Ectodermal cell (in vitro differentiated cells): ENCODE results near the gene RAB36.

Experiments
- H3K27ac ChIP-seq: 2 replicates; pipeline ENCODE4 v1.7.0; 2013; ENCODE audit warnings: mild to moderate bottlenecking, low read depth, low read length; ENCODE audit not compliant: insufficient read depth, poor library complexity, severe bottlenecking
- H3K27me3 ChIP-seq: 2 replicates; pipeline ENCODE4 v1.7.0; 2013; ENCODE audit warnings: mild to moderate bottlenecking, low read length; ENCODE audit not compliant: insufficient read depth, control insufficient read depth, poor library complexity, severe bottlenecking
- H3K36me3 ChIP-seq: one replicate; pipeline ENCODE4 v1.7.0; 2013; ENCODE audit warnings: low read length; ENCODE audit not compliant: control insufficient read depth, insufficient read depth
- H3K4me1 ChIP-seq: one replicate; pipeline ENCODE4 v1.7.0; 2013; ENCODE audit warnings: low read length; ENCODE audit not compliant: control insufficient read depth, insufficient read depth
- H3K4me3 ChIP-seq: 2 replicates; pipeline ENCODE4 v1.7.0; 2013; ENCODE audit warnings: low read depth, low read length, control low read depth; ENCODE audit not compliant: insufficient read depth
- H3K9me3 ChIP-seq: 2 replicates; pipeline ENCODE4 v1.7.0; 2013; ENCODE audit warnings: mild to moderate bottlenecking, low read length, moderate library complexity; ENCODE audit not compliant: control insufficient read depth
- WGBS, 2 experiments: methylation state at CpG; one replicate each; pipeline ENCODE4 v1.1.7; 2013; ENCODE audit warnings: missing lambda C conversion rate in 2 of 2; 5-methylcytosine and 5-hydroxymethylcytosine counted together

The RAB36 gene

DNA sequence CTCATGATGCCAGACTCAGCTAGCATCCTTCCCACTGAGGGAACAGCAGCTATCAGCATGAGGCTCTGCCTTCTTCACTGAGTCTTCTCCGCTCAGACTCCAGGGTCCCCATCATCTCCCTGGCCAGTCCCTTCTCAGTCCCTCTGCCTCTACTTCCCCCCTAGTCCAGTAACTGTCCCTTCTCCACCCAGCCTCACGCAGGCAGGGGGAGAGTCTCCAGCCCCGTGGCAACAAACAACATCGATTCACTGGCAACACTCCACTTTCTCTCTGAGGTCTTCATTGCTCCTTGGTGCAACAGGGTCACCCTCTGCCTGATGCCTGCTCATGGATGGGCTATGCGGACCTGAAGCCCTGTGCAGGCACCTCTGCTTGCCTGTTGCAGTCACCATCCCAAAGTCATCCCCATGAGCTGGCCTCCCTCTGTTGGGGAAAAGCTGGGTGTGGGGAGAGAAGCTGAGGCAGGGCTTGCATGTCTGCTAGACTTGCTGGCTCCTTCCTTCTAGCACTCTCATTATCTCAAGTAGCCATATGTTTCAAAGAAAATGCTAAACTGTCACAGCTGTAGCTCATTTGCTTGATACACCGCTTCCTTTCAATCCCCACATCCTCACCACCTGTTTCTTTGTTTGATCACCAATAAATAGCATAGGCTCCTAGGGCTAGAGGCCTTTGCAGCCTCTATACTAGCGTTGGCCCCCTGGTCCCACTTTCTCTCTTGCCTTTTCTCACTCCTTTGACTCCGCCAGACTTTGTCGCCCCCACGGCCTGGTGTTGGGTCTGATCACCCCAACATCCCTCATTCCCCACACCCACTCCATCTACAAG is 30.8 kb downstream of the RAB36 start:
- no peak overlapping the region for H3K27ac ChIP-seq
- 93 to 94% methylated on average over 10 of the region's 10 CpGs for WGBS, 2 experiments
- no peaks in the 10 kb centered on the region for H3K27me3 ChIP-seq
- no peaks in the 10 kb centered on the region for H3K9me3 ChIP-seq
- peaks cover 9% of the 10 kb centered on the region for H3K4me1 ChIP-seq
- H3K36me3 ChIP-seq, result no peaks in the 10 kb centered on the region
- H3K4me3 ChIP-seq, result no peak overlapping the region

DNA sequence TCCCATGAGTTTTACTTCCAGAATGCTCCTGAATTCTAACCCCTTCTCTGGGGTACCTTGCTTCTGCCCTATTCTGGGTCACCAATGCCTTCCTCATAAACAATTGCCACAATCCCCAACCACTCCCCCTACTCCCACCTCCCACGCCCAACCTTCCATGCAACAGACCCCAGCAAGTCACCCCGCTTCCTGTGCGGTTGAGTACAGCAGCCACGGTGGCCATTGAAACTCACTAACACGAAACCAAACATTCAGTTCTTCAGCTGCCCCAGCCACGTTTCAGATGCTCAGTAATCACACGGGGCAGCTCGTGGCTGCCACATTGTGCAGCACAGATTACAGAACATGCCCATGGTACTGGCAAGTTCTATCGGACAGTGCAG is 31.4 kb downstream of the RAB36 start:
- peaks cover 9% of the 10 kb centered on the region for H3K4me1 ChIP-seq
- H3K27me3 ChIP-seq, result peaks cover 4% of the 10 kb centered on the region
- no peaks in the 10 kb centered on the region for H3K36me3 ChIP-seq
- no peak overlapping the region for H3K4me3 ChIP-seq
- H3K27ac ChIP-seq, result no peak overlapping the region
- WGBS, 2 experiments, result 87 to 91% methylated on average over 9 of the region's 9 CpGs
- no peaks in the 10 kb centered on the region for H3K9me3 ChIP-seq

DNA sequence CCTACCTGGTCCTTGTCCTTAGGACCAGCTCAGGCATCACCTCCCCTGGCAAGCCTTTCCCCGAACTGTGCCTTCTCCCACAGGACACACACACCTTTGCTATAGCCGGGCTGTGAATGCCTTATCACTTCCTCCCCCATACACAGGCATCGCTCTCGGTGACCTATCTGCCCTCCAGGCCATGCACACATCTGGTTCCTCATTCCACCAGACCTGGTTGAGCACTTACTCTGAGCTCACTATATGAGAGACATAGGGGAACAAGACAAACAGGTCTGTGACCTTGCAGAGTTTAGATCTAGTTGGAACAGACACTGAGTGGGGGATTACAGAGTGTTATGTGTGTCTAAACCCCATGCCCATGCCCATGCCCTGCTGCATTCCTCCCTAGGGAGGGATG is 31.9 kb downstream of the RAB36 start:
- 95% methylated on average over 4 of the region's 4 CpGs for WGBS, 2 experiments
- Histone ChIP-seq H3K4me3 (no peak overlapping the region), H3K27ac (no peak overlapping the region), H3K27me3 (peaks cover 10% of the 10 kb centered on the region), H3K36me3 (no peaks in the 10 kb centered on the region), H3K4me1 (peaks cover 9% of the 10 kb centered on the region), H3K9me3 (no peaks in the 10 kb centered on the region)

DNA sequence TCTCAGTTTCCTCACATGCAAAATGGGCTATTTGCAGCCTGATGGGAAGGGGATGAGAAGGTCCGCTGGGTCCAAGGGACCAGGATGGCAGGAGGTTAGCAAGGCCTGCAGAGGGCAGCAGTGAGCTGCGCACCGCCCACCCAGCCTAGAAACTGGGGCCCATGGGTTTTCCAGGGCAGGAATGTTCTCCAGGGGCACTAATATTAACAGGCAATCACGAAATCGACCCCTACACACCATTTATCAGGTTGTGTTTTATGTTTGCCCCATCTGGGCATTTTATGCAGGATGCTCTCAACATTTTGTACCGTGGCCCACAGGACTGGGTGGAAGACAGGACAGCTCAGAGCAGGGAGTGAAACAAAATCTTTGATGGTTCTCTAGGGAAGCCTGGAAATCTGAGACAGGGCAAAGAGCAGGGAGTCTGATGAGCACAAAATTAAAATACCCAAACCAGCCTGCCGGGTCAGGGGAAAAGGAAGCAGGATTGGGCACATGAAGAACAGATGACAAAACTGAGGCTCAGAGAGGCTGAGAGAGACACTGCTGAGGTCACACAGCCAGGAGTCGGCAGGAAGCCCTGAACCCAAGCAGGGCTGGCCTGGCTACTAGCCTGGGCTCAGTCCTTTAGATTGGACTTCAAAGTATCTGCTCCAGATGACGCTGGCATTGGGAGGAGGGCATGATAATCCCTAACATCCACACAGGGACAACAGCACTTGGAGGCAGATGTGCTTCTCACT is 33.4 kb downstream of the RAB36 start:
- no peak overlapping the region for H3K4me3 ChIP-seq
- no peaks in the 10 kb centered on the region for H3K9me3 ChIP-seq
- no peaks in the 10 kb centered on the region for H3K36me3 ChIP-seq
- peaks cover 10% of the 10 kb centered on the region for H3K27me3 ChIP-seq
- WGBS, 2 experiments, result 32 to 34% methylated on average over 9 of the region's 9 CpGs
- H3K4me1 ChIP-seq, result peaks cover 9% of the 10 kb centered on the region
- H3K27ac ChIP-seq, result no peak overlapping the region

DNA sequence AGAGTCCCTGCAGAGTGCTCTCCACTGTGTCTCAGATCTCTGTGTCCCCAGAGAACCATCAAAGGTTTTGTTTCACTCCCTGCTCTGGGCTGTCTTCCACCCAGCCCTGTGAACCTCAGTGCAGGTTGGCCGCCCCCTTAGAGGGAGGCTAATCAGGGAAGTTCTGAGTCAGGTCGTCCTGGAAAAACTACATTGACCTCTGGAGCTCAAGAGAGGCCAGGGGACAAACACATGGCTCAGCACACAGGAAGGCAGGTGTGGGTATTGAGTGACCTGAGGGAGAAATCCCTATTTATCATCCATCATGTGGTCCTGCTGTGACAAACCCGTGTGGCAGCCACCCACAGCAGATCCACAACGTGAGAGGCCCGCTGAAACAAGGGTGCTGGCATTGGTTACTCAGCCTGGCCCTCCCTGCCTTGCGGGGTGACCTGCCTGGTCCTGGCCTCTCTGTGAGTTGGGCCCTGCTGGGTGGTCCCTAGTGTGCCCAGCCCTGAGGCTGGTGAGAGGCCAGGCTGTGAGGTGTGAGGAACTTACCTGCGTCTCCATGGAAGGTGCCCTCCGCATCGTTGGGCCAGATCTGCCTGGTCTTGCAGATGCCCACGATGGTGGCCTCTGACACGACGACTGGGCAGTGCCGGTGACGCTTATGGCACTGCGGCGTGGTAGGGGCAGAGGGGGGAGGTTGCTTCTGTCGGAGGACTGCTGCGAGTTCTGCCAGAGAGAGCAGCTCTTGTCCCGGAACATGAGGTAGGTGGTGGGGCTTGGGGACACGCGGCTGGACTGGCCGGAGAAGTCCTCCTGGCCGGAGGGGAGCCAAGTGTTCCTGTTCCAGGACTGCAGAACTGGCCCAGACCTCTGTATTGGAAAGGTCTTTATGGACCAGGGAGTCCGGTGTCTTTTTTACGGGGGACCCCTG is 34.4 kb downstream of the RAB36 start:
- peaks cover 10% of the 10 kb centered on the region for H3K27me3 ChIP-seq
- H3K36me3 ChIP-seq, result no peaks in the 10 kb centered on the region
- peaks cover 18% of the 10 kb centered on the region for H3K4me1 ChIP-seq
- H3K9me3 ChIP-seq, result no peaks in the 10 kb centered on the region
- WGBS, 2 experiments, result 67 to 71% methylated on average over 25 of the region's 25 CpGs
- peak overlapping the region; percentile 75 for H3K4me3 ChIP-seq
- H3K27ac ChIP-seq, result no peak overlapping the region

DNA sequence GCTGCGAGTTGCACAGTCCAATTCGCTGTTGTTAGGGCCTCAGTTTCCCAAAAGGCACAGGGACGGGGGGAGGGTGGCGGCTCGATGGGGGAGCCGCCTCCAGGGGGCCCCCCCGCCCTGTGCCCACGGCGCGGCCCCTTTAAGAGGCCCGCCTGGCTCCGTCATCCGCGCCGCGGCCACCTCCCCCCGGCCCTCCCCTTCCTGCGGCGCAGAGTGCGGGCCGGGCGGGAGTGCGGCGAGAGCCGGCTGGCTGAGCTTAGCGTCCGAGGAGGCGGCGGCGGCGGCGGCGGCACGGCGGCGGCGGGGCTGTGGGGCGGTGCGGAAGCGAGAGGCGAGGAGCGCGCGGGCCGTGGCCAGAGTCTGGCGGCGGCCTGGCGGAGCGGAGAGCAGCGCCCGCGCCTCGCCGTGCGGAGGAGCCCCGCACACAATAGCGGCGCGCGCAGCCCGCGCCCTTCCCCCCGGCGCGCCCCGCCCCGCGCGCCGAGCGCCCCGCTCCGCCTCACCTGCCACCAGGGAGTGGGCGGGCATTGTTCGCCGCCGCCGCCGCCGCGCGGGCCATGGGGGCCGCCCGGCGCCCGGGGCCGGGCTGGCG is 35.1 kb downstream of the RAB36 start, which contains the start of gene BCR:
Gene BCR (plus strand): TSS at position 209 of the 592 bp plus-strand sequence. CDS start 452 bp downstream, outside the sequence.
- Histone ChIP-seq H3K27me3 (peaks cover 10% of the 10 kb centered on the region), H3K36me3 (no peaks in the 10 kb centered on the region), H3K27ac (no peak within 1 kb of the TSS), H3K4me3 (peak within 1 kb of the TSS; percentile 75), H3K9me3 (no peaks in the 10 kb centered on the region), H3K4me1 (peaks cover 23% of the 10 kb centered on the region)
- 1% methylated on average over 88 of the region's 88 CpGs for WGBS, 2 experiments

DNA sequence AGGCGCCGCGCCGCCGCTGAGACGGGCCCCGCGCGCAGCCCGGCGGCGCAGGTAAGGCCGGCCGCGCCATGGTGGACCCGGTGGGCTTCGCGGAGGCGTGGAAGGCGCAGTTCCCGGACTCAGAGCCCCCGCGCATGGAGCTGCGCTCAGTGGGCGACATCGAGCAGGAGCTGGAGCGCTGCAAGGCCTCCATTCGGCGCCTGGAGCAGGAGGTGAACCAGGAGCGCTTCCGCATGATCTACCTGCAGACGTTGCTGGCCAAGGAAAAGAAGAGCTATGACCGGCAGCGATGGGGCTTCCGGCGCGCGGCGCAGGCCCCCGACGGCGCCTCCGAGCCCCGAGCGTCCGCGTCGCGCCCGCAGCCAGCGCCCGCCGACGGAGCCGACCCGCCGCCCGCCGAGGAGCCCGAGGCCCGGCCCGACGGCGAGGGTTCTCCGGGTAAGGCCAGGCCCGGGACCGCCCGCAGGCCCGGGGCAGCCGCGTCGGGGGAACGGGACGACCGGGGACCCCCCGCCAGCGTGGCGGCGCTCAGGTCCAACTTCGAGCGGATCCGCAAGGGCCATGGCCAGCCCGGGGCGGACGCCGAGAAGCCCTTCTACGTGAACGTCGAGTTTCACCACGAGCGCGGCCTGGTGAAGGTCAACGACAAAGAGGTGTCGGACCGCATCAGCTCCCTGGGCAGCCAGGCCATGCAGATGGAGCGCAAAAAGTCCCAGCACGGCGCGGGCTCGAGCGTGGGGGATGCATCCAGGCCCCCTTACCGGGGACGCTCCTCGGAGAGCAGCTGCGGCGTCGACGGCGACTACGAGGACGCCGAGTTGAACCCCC is 35.8 kb downstream of the RAB36 start:
- Histone ChIP-seq H3K4me1 (peaks cover 23% of the 10 kb centered on the region), H3K4me3 (peak overlapping the region; percentile 75), H3K27ac (no peak overlapping the region), H3K36me3 (no peaks in the 10 kb centered on the region), H3K27me3 (peaks cover 10% of the 10 kb centered on the region), H3K9me3 (no peaks in the 10 kb centered on the region)
- 2% methylated on average over 112 of the region's 112 CpGs for WGBS, 2 experiments

DNA sequence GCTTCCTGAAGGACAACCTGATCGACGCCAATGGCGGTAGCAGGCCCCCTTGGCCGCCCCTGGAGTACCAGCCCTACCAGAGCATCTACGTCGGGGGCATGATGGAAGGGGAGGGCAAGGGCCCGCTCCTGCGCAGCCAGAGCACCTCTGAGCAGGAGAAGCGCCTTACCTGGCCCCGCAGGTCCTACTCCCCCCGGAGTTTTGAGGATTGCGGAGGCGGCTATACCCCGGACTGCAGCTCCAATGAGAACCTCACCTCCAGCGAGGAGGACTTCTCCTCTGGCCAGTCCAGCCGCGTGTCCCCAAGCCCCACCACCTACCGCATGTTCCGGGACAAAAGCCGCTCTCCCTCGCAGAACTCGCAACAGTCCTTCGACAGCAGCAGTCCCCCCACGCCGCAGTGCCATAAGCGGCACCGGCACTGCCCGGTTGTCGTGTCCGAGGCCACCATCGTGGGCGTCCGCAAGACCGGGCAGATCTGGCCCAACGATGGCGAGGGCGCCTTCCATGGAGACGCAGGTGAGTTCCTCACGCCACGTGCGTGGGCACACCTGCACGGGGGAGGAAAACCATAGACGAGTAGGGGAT is 36.5 kb downstream of the RAB36 start:
- H3K27ac ChIP-seq, result no peak overlapping the region
- no peaks in the 10 kb centered on the region for H3K36me3 ChIP-seq
- no peaks in the 10 kb centered on the region for H3K9me3 ChIP-seq
- H3K4me3 ChIP-seq, result peak overlapping the region; percentile 75
- WGBS, 2 experiments, result 24 to 26% methylated on average over 43 of the region's 43 CpGs
- peaks cover 10% of the 10 kb centered on the region for H3K27me3 ChIP-seq
- H3K4me1 ChIP-seq, result peaks cover 23% of the 10 kb centered on the region
